ENCODE results near the gene MRLN. TPM values are rescaled to one million over a fixed set of nuclear protein-coding genes. Genes with fewer than 3 reads are reported as not detected.

The MRLN gene
- total and polyA plus RNA-seq, 4 donors, result 0.35 to 0.98 (median 0.75) TPM; not detected in 1

GRCh38 chr10:59757966-59758365 is 4.7 kb upstream of the MRLN start:
- WGBS, 2 donors, result 63 to 64% methylated on average over 3 of the region's 3 CpGs
- Histone ChIP-seq H3K36me3 (ENCODE audit: control insufficient read depth in 4 of 4, insufficient read depth in 4 of 4, low read length in 4 of 4) (no peaks in the 10 kb centered on the region), H3K9me3 (ENCODE audit: control insufficient read depth in 4 of 4, insufficient read depth in 3 of 4, low read length in 3 of 4) (peaks cover 0 to 2% (median 0%) of the 10 kb centered on the region in 4 donors), H3K27ac (ENCODE audit: low read depth in 1 of 2, low read length in 1 of 2) (no peak overlapping the region), H3K27me3 (ENCODE audit: control insufficient read depth in 3 of 3, insufficient read depth in 3 of 3, low read length in 2 of 3) (no peaks in the 10 kb centered on the region), H3K9ac (ENCODE audit: insufficient read depth in 1 of 2, low read length in 2 of 2) (no peak overlapping the region), H3K4me3 (no peak overlapping the region), H3K4me1 (ENCODE audit: control insufficient read depth in 5 of 5, insufficient read depth in 5 of 5, low read length in 5 of 5) (no peaks in the 10 kb centered on the region)
- TF ChIP-seq CTCF (IDR thresholded peaks at IDR 0.05; ENCODE audit: control extremely low read depth, extremely low read depth), result no peak
- no peak for ATAC-seq (ENCODE audit: insufficient read depth, low FRiP score)
- no peak for DNase-seq

GRCh38 chr10:59754951-59755350 is 1.7 kb upstream of the MRLN start:
- TF ChIP-seq CTCF (IDR thresholded peaks at IDR 0.05; ENCODE audit: control extremely low read depth, extremely low read depth), result no peak
- Histone ChIP-seq H3K4me3 (no peak overlapping the region), H3K4me1 (ENCODE audit: control insufficient read depth in 5 of 5, insufficient read depth in 5 of 5, low read length in 5 of 5) (no peaks in the 10 kb centered on the region), H3K9ac (ENCODE audit: insufficient read depth in 1 of 2, low read length in 2 of 2) (no peak overlapping the region), H3K36me3 (ENCODE audit: control insufficient read depth in 4 of 4, insufficient read depth in 4 of 4, low read length in 4 of 4) (no peaks in the 10 kb centered on the region), H3K27ac (ENCODE audit: low read depth in 1 of 2, low read length in 1 of 2) (no peak overlapping the region), H3K9me3 (ENCODE audit: control insufficient read depth in 4 of 4, insufficient read depth in 3 of 4, low read length in 3 of 4) (no peaks in the 10 kb centered on the region), H3K27me3 (ENCODE audit: control insufficient read depth in 3 of 3, insufficient read depth in 3 of 3, low read length in 2 of 3) (no peaks in the 10 kb centered on the region)
- ATAC-seq (ENCODE audit: insufficient read depth, low FRiP score), result no peak
- DNase-seq, result no peak
- WGBS, 2 donors, result 91 to 95% methylated on average over 4 of the region's 4 CpGs

- TF ChIP-seq CTCF (IDR thresholded peaks at IDR 0.05; ENCODE audit: control extremely low read depth, extremely low read depth), result no peak
- WGBS, 2 donors, result 78 to 81% methylated on average over 2 of the region's 2 CpGs
- Histone ChIP-seq H3K27me3 (ENCODE audit: control insufficient read depth in 3 of 3, insufficient read depth in 3 of 3, low read length in 2 of 3) (no peaks in the 10 kb centered on the region), H3K4me3 (no peak overlapping the region), H3K36me3 (ENCODE audit: control insufficient read depth in 4 of 4, insufficient read depth in 4 of 4, low read length in 4 of 4) (no peaks in the 10 kb centered on the region), H3K4me1 (ENCODE audit: control insufficient read depth in 5 of 5, insufficient read depth in 5 of 5, low read length in 5 of 5) (no peaks in the 10 kb centered on the region), H3K9ac (ENCODE audit: insufficient read depth in 1 of 2, low read length in 2 of 2) (no peak overlapping the region), H3K9me3 (ENCODE audit: control insufficient read depth in 4 of 4, insufficient read depth in 3 of 4, low read length in 3 of 4) (no peaks in the 10 kb centered on the region), H3K27ac (ENCODE audit: low read depth in 1 of 2, low read length in 1 of 2) (no peak overlapping the region)
- ATAC-seq (ENCODE audit: insufficient read depth, low FRiP score) (no peak), DNase-seq (no peak)
Observed at GRCh38 chr10:59752278-59752940, 846 bp downstream of the MRLN start.
